Caco-2 (cell line): ENCODE measurements around the gene INPP5E. TPM values are rescaled to one million over a fixed set of nuclear protein-coding genes. Genes with fewer than 3 reads are reported as not detected.

ENCODE experiments used
- BruUV-seq: library from RNA; stranded (reverse); fragments of 400-500 nt; replicated peaks from 2 replicates; lab custom pipeline; 2021; lab: Mats Ljungman, UMichigan
- CTCF ChIA-PET: fragments of 300-600 bp; sonication (Branson Sonifier 250); formaldehyde crosslinking; loops from one replicate; lab custom pipeline; 2022; ENCODE audit warnings: antibody characterized with exemption; lab: Charles Lee
- POLR2A ChIA-PET: fragments of 300-600 bp; sonication (Branson Sonifier 250); formaldehyde crosslinking; loops from one replicate; lab custom pipeline; 2022; ENCODE audit warnings: antibody characterized with exemption; lab: Charles Lee
- DNase-seq, 2 experiments: peaks; one replicate each; pipeline versions ENCODE4 v3.0.0 to v3.0.0-alpha.2; 2020 to 2022
- H3K27me3 ChIP-seq: replicated peaks from 2 replicates; pipeline ENCODE4 v1.6.0; 2011; ENCODE audit warnings: low read length; ENCODE audit not compliant: control insufficient read depth, insufficient read depth
- H3K36me3 ChIP-seq: 2 replicates; pipeline ENCODE4 v1.5.1; 2011; ENCODE audit warnings: low read length; ENCODE audit not compliant: control insufficient read depth, insufficient read depth
- H3K4me1 ChIP-seq: fragments of 250-450 bp; sonication (Bioruptor Pico); 2 replicates; pipeline ENCODE4 v1.5.1; 2020; ENCODE audit warnings: mild to moderate bottlenecking
- H3K4me3 ChIP-seq: 2 replicates; pipeline ENCODE4 v1.5.1; 2011; ENCODE audit warnings: low read depth, mild to moderate bottlenecking, control low read depth, low read length
- H3K9me3 ChIP-seq: fragments of 250-450 bp; sonication (Bioruptor Pico); 2 replicates; pipeline ENCODE4 v1.5.1; 2020; ENCODE audit warnings: mild to moderate bottlenecking, moderate library complexity
- H3K27ac Mint-ChIP-seq: one replicate; pipeline ENCODE4 v1.8.0; 2022; ENCODE audit warnings: mixed read lengths; ENCODE audit not compliant: unreplicated experiment
- H3K27me3 Mint-ChIP-seq: one replicate; pipeline ENCODE4 v1.8.0; 2022; ENCODE audit warnings: mixed read lengths; ENCODE audit not compliant: insufficient read depth, unreplicated experiment
- H3K36me3 Mint-ChIP-seq: one replicate; pipeline ENCODE4 v1.8.0; 2022; ENCODE audit warnings: mild to moderate bottlenecking, mixed read lengths; ENCODE audit not compliant: insufficient read depth, unreplicated experiment
- H3K4me1 Mint-ChIP-seq: one replicate; pipeline ENCODE4 v1.8.0; 2022; ENCODE audit warnings: low read depth, mixed read lengths; ENCODE audit not compliant: unreplicated experiment
- H3K4me3 Mint-ChIP-seq: one replicate; pipeline ENCODE4 v1.8.0; 2022; ENCODE audit warnings: mild to moderate bottlenecking, moderate library complexity, mixed read lengths; ENCODE audit not compliant: unreplicated experiment
- H3K9me3 Mint-ChIP-seq: one replicate; pipeline ENCODE4 v1.8.0; 2022; ENCODE audit warnings: mixed read lengths; ENCODE audit not compliant: unreplicated experiment
- CTCF ChIP-seq, 2 experiments: fragments of 200-600 bp in 1 of 2; IDR thresholded peaks; 1 replicate in 1 of 2; 2 replicates in 1 of 2; pipeline versions ENCODE4 v1.5.1 to v1.8.0; 2011 to 2022; ENCODE audit warnings: antibody characterized with exemption in 1 of 2, control low read depth in 1 of 2, inconsistent platforms in 1 of 2, low read depth in 1 of 2, low read length in 1 of 2, mild to moderate bottlenecking in 1 of 2, moderate library complexity in 1 of 2; ENCODE audit not compliant: insufficient read depth in 1 of 2, severe bottlenecking in 1 of 2, unreplicated experiment in 1 of 2
- intact Hi-C: fragments of 100-400 bp; cut with micrococcal nuclease; formaldehyde crosslinking; loops from one replicate; pipeline ENCODE4 v1.10.0; 2022; ENCODE audit not compliant: unreplicated experiment
- total RNA-seq: library from RNA; stranded (reverse); gene quantifications from 2 replicates; pipeline ENCODE4 v1.2.3, GENCODE V29; 2022

The INPP5E gene
- total RNA-seq, 1 experiment from 2014 or later: 18.6 TPM

- BruUV-seq: no TSS peak
- peaks cover 8% of the 10 kb centered on the region for H3K36me3 ChIP-seq
- Mint-ChIP-seq H3K4me1 (no peaks in the 10 kb centered on the region), H3K36me3 (peaks cover 100% of the 10 kb centered on the region), H3K27ac (no peak overlapping the region), H3K9me3 (no peaks in the 10 kb centered on the region), H3K27me3 (no peaks in the 10 kb centered on the region), H3K4me3 (no peak overlapping the region)
- no peak for TF ChIP-seq CTCF (IDR thresholded peaks at IDR 0.05; ENCODE audit: insufficient read depth in 1 of 2, low read depth in 1 of 2, low read length in 1 of 2, severe bottlenecking in 1 of 2, unreplicated experiment in 1 of 2)
- no peaks in the 10 kb centered on the region for H3K9me3 ChIP-seq
- no peaks in the 10 kb centered on the region for H3K4me1 ChIP-seq
- no peak for DNase-seq
- POLR2A ChIA-PET: no interaction called here
- H3K4me3 ChIP-seq: no peak overlapping the region
- no peaks in the 10 kb centered on the region for H3K27me3 ChIP-seq
- CTCF ChIA-PET: no interaction called here
- intact Hi-C loops: no loop called here
Measured at GRCh38 chr9:136474974-136475865, 35.6 kb upstream of the INPP5E start.

GRCh38 chr9:136474021-136474640 is 34.5 kb upstream of the INPP5E start:
- H3K4me3 ChIP-seq: no peak overlapping the region
- H3K36me3 ChIP-seq: peaks cover 8% of the 10 kb centered on the region
- intact Hi-C loops: no loop called here
- no TSS peak for BruUV-seq
- Mint-ChIP-seq H3K9me3 (no peaks in the 10 kb centered on the region), H3K4me1 (no peaks in the 10 kb centered on the region), H3K4me3 (no peak overlapping the region), H3K36me3 (peaks cover 93% of the 10 kb centered on the region), H3K27me3 (no peaks in the 10 kb centered on the region), H3K27ac (no peak overlapping the region)
- H3K9me3 ChIP-seq: no peaks in the 10 kb centered on the region
- no peaks in the 10 kb centered on the region for H3K4me1 ChIP-seq
- no peaks in the 10 kb centered on the region for H3K27me3 ChIP-seq
- POLR2A ChIA-PET: no interaction called here
- DNase-seq: no peak
- no peak for TF ChIP-seq CTCF (IDR thresholded peaks at IDR 0.05; ENCODE audit: insufficient read depth in 1 of 2, low read depth in 1 of 2, low read length in 1 of 2, severe bottlenecking in 1 of 2, unreplicated experiment in 1 of 2)
- CTCF ChIA-PET: no interaction called here

- no peaks in the 10 kb centered on the region for H3K4me1 ChIP-seq
- H3K4me3 ChIP-seq: no peak overlapping the region
- no TSS peak for BruUV-seq
- intact Hi-C loops: no loop called here
- Mint-ChIP-seq H3K27me3 (no peaks in the 10 kb centered on the region), H3K9me3 (no peaks in the 10 kb centered on the region), H3K4me1 (no peaks in the 10 kb centered on the region), H3K27ac (no peak overlapping the region), H3K4me3 (no peak overlapping the region), H3K36me3 (peaks cover 93% of the 10 kb centered on the region)
- H3K27me3 ChIP-seq: no peaks in the 10 kb centered on the region
- no peaks in the 10 kb centered on the region for H3K9me3 ChIP-seq
- TF ChIP-seq CTCF (IDR thresholded peaks at IDR 0.05; ENCODE audit: insufficient read depth in 1 of 2, low read depth in 1 of 2, low read length in 1 of 2, severe bottlenecking in 1 of 2, unreplicated experiment in 1 of 2): no peak
- DNase-seq: no peak
- H3K36me3 ChIP-seq: peaks cover 8% of the 10 kb centered on the region
- CTCF ChIA-PET: no interaction called here
- POLR2A ChIA-PET: no interaction called here
Measured at GRCh38 chr9:136473354-136473721, 33.7 kb upstream of the INPP5E start.
